ENCODE measurements around the gene MAP3K15. TPM values are rescaled to one million over a fixed set of nuclear protein-coding genes. Genes with fewer than 3 reads are reported as not detected.

MAP3K15 gene
- total RNA-seq, 2 experiments from 2014 or later, result 1.8 to 2.2 TPM

- Mint-ChIP-seq H3K36me3 (ENCODE audit: low read depth) (peaks cover 3% of the 10 kb centered on the region), H3K27ac (peak within 1 kb of the TSS; percentile 91), H3K27me3 (no peaks in the 10 kb centered on the region), H3K9me3 (no peaks in the 10 kb centered on the region), H3K4me3 (peak within 1 kb of the TSS; percentile 80), H3K4me1 (ENCODE audit: low read depth) (peaks cover 19% of the 10 kb centered on the region)
- intact Hi-C loops (cut with micrococcal nuclease), result no loop called here
- CTCF ChIA-PET, result no interaction called here
- DNase-seq, result peak; percentile 94
- POLR2A ChIA-PET, result no interaction called here
- peak; percentile 99 for ATAC-seq
- TF ChIP-seq CTCF (IDR thresholded peaks at IDR 0.05), result no peak
Observed at GRCh38 chrX:19343535-19344408, 171.5 kb downstream of the MAP3K15 start, which contains the start of gene PDHA1. Gene PDHA1, plus strand, starts transcription at chrX:19343927. Its CDS starts 111 bp downstream, at chrX:19344038.

- CTCF ChIA-PET, result no interaction called here
- H3K9me3 Mint-ChIP-seq, result no peaks in the 10 kb centered on the region
Observed at GRCh38 chrX:19343085-19343534, 172.2 kb downstream of the MAP3K15 start.

GRCh38 chrX:19342331-19342906 is 172.9 kb downstream of the MAP3K15 start:
- no peaks in the 10 kb centered on the region for H3K36me3 Mint-ChIP-seq (ENCODE audit: low read depth)

More at GRCh38 chrX:19343085-19343534, 172.2 kb downstream of the MAP3K15 start:
- H3K36me3 Mint-ChIP-seq (ENCODE audit: low read depth), result peaks cover 3% of the 10 kb centered on the region
- DNase-seq (no peak), ATAC-seq (no peak)
- no peak for TF ChIP-seq CTCF (IDR thresholded peaks at IDR 0.05)
- intact Hi-C loops (cut with micrococcal nuclease), result no loop called here
- H3K4me1 Mint-ChIP-seq (ENCODE audit: low read depth), result peaks cover 18% of the 10 kb centered on the region
- H3K27me3 Mint-ChIP-seq, result no peaks in the 10 kb centered on the region
- H3K27ac Mint-ChIP-seq, result peak overlapping the region; percentile 91
- POLR2A ChIA-PET, result no interaction called here
- peak overlapping the region; percentile 80 for H3K4me3 Mint-ChIP-seq

GRCh38 chrX:19334945-19335626 is 180.2 kb downstream of the MAP3K15 start:
- DNase-seq (peak; percentile 54), ATAC-seq (peak; percentile 74)
- no peak overlapping the region for H3K27ac Mint-ChIP-seq
- ChIA-PET CTCF (interaction anchor here (1.6 to 2.7 kb wide), 5 partner anchors 293 to 910 kb away, joined by 5 to 20 read pairs (median 6); partner anchors contain the start of gene CDKL5), POLR2A (no interaction called here)
- intact Hi-C loops (cut with micrococcal nuclease), result loop anchor here (2.0 to 5.0 kb wide), 2 partner anchors 403 to 944 kb away; no protein-coding TSS in a partner anchor
- TF ChIP-seq CTCF (IDR thresholded peaks at IDR 0.05), result peak; percentile 53
- H3K27me3 Mint-ChIP-seq, result no peaks in the 10 kb centered on the region
- H3K9me3 Mint-ChIP-seq, result no peaks in the 10 kb centered on the region
- H3K4me3 Mint-ChIP-seq, result no peak overlapping the region
- H3K4me1 Mint-ChIP-seq (ENCODE audit: low read depth), result no peaks in the 10 kb centered on the region
- H3K36me3 Mint-ChIP-seq (ENCODE audit: low read depth), result no peaks in the 10 kb centered on the region

More at GRCh38 chrX:19342331-19342906, 172.9 kb downstream of the MAP3K15 start:
- Mint-ChIP-seq H3K4me3 (peak overlapping the region; percentile 80), H3K9me3 (no peaks in the 10 kb centered on the region), H3K4me1 (ENCODE audit: low read depth) (peaks cover 11% of the 10 kb centered on the region), H3K27ac (no peak overlapping the region), H3K27me3 (no peaks in the 10 kb centered on the region)
- ATAC-seq (no peak), DNase-seq (no peak)
- no peak for TF ChIP-seq CTCF (IDR thresholded peaks at IDR 0.05)
- intact Hi-C loops (cut with micrococcal nuclease), result no loop called here
- CTCF ChIA-PET, result interaction anchor here (0.7 kb wide), 1 partner anchor 14 kb away, joined by 3 read pairs; no protein-coding TSS in a partner anchor
- POLR2A ChIA-PET, result no interaction called here
